ENCODE measurements around the gene FOXJ1.

The FOXJ1 gene

GRCh38 chr17:76159157-76159556, 18.1 kb upstream of the FOXJ1 start:
- no peak for DNase-seq

GRCh38 chr17:76157759-76158158, 16.7 kb upstream of the FOXJ1 start:
- no peak for DNase-seq

- DNase-seq = no peak
Measured at GRCh38 chr17:76156662-76156991, 15.6 kb upstream of the FOXJ1 start.

- no peak for DNase-seq
Measured at GRCh38 chr17:76155988-76156661, 15.1 kb upstream of the FOXJ1 start.

- DNase-seq = no peak
Measured at GRCh38 chr17:76154936-76155845, 14.1 kb upstream of the FOXJ1 start.

- DNase-seq = no peak
Measured at GRCh38 chr17:76154292-76154691, 13.2 kb upstream of the FOXJ1 start.

GRCh38 chr17:76153640-76154039, 12.6 kb upstream of the FOXJ1 start:
- no peak for DNase-seq

GRCh38 chr17:76153202-76153601, 12.2 kb upstream of the FOXJ1 start:
- no peak for DNase-seq

GRCh38 chr17:76152591-76152990, 11.5 kb upstream of the FOXJ1 start:
- DNase-seq = no peak

- no peak for DNase-seq
Measured at GRCh38 chr17:76151896-76152454, 10.9 kb upstream of the FOXJ1 start.

- DNase-seq = no peak
Measured at GRCh38 chr17:76150712-76151622, 9.9 kb upstream of the FOXJ1 start.

- no peak for DNase-seq
Measured at GRCh38 chr17:76149214-76149613, 8.2 kb upstream of the FOXJ1 start.

- no peak for DNase-seq
Measured at GRCh38 chr17:76148015-76148326, 6.9 kb upstream of the FOXJ1 start.

GRCh38 chr17:76147211-76148014, 6.4 kb upstream of the FOXJ1 start:
- no peak for DNase-seq

GRCh38 chr17:76146053-76146851, 5.2 kb upstream of the FOXJ1 start:
- DNase-seq = no peak

GRCh38 chr17:76145231-76146052, 4.4 kb upstream of the FOXJ1 start:
- peak; percentile 35 for DNase-seq

GRCh38 chr17:76142585-76143041, 1.6 kb upstream of the FOXJ1 start:
- no peak for DNase-seq

GRCh38 chr17:76142039-76142584, 1.1 kb upstream of the FOXJ1 start:
- DNase-seq = no peak

- DNase-seq = no peak
Measured at GRCh38 chr17:76140661-76141211, 309 bp downstream of the FOXJ1 start.

Measured in activated CD4-positive, alpha-beta T cell treated with anti-CD3 and anti-CD28 coated beads, Interleukin-2, amount 50 U/mL, for 16 hours (primary cell).